Mesothelial cell of epicardium (in vitro differentiated cells): ENCODE data around the gene PGGHG. TPM values are rescaled to one million over a fixed set of nuclear protein-coding genes. Genes with fewer than 3 reads are reported as not detected.

Experiments
- DNase-seq, 2 experiments: peaks; one replicate each; pipeline ENCODE4 v3.0.0; 2021; ENCODE audit warnings: low spot score in 2 of 2; ENCODE audit not compliant: unreplicated experiment in 2 of 2
- H3K27ac Mint-ChIP-seq: 2 replicates; pipeline ENCODE4 v1.8.0; 2021; ENCODE audit warnings: mixed read lengths
- H3K27me3 Mint-ChIP-seq: 2 replicates; pipeline ENCODE4 v1.8.0; 2021; ENCODE audit warnings: low read depth, mixed read lengths
- H3K36me3 Mint-ChIP-seq: 2 replicates; pipeline ENCODE4 v1.8.0; 2021; ENCODE audit warnings: mixed read lengths
- H3K4me1 Mint-ChIP-seq: 2 replicates; pipeline ENCODE4 v1.8.0; 2021; ENCODE audit warnings: mixed read lengths
- H3K4me3 Mint-ChIP-seq: 2 replicates; pipeline ENCODE4 v1.8.0; 2021; ENCODE audit warnings: mild to moderate bottlenecking, moderate library complexity, mixed read lengths
- H3K9me3 Mint-ChIP-seq: 2 replicates; pipeline ENCODE4 v1.8.0; 2021; ENCODE audit warnings: mixed read lengths
- CTCF ChIP-seq: fragments of 200-600 bp; sonication (generic); IDR thresholded peaks from one replicate; pipeline ENCODE4 v1.5.0; 2021; ENCODE audit warnings: antibody characterized with exemption; ENCODE audit not compliant: unreplicated experiment
- total RNA-seq: library from RNA; stranded (reverse); gene quantifications from 3 replicates; pipeline ENCODE4 v1.2.1, GENCODE V29; 2021

PGGHG gene
- total RNA-seq, 1 donor from 2014 or later = 103 TPM

GRCh38 chr11:292211-293121, 3.5 kb downstream of the PGGHG start:
- Mint-ChIP-seq H3K9me3 (no peaks in the 10 kb centered on the region), H3K4me1 (peaks cover 20% of the 10 kb centered on the region), H3K27ac (no peak overlapping the region), H3K36me3 (no peaks in the 10 kb centered on the region), H3K27me3 (peaks cover 6% of the 10 kb centered on the region), H3K4me3 (no peak overlapping the region)
- no peak for TF ChIP-seq CTCF
- DNase-seq = no peak

DNA sequence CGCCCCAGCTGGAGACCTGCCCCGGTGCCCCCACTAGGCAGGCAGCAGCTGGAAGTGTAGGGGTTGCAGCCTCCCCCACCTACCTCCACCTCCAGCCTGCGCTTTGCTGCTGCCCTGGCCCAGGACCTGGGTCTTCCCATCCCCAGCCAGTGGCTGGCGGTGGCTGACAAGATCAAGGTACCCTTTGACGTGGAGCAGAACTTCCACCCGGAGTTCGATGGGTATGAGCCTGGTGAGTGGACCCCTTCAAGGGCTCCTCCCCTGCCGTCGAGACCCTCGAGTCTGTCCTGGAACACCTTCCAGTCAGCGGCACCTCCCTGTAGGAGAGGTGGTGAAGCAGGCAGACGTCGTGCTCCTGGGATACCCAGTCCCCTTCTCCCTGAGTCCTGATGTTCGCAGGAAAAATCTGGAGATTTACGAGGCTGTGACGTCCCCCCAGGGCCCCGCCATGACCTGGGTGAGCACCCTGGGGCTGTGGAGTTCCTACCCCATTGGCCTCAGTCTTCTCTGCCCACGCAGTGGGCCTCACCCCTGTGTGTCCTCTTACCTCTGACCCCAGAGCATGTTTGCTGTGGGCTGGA, 4.4 kb downstream of the PGGHG start:
- no peak overlapping the region for H3K27ac Mint-ChIP-seq
- TF ChIP-seq CTCF = no peak
- no peaks in the 10 kb centered on the region for H3K36me3 Mint-ChIP-seq
- H3K27me3 Mint-ChIP-seq = no peaks in the 10 kb centered on the region
- H3K4me1 Mint-ChIP-seq = peaks cover 14% of the 10 kb centered on the region
- H3K4me3 Mint-ChIP-seq = no peak overlapping the region
- no peak for DNase-seq
- no peaks in the 10 kb centered on the region for H3K9me3 Mint-ChIP-seq

DNA sequence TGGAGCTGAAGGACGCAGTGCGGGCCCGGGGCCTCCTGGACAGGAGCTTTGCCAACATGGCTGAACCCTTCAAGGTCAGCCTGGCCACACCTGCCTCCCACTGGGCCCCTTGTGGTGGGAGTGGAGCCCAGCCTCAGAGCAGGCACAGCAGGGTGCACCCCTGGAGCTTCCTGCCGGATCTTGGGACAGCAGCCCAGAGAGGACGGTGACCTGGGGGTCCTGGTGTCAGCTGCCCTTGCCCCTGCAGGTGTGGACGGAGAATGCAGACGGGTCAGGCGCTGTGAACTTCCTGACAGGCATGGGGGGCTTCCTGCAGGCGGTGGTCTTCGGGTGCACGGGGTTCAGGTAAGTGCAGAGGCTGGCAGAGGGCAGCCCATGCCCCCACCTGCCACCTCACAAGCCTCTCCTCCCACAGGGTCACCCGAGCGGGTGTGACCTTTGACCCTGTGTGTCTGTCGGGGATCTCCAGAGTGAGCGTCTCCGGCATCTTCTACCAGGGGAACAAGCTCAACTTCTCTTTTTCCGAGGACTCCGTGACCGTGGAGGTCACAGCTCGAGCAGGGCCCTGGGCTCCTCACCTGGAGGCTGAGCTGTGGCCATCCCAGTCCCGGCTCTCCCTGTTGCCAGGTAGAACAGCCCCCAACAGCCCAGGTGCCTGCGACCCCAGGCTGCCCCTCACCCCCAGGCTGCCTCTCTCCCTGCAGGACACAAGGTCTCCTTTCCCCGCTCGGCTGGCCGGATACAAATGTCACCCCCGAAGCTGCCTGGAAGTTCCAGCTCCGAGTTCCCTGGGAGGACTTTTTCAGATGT, 5.1 kb downstream of the PGGHG start:
- Mint-ChIP-seq H3K27me3 (no peaks in the 10 kb centered on the region), H3K36me3 (no peaks in the 10 kb centered on the region), H3K27ac (no peak overlapping the region)

GRCh38 chr11:294780-295179, 5.9 kb downstream of the PGGHG start:
- Mint-ChIP-seq H3K27me3 (peaks cover under 1% of the 10 kb centered on the region), H3K4me3 (no peak overlapping the region), H3K27ac (no peak overlapping the region), H3K4me1 (peaks cover 9% of the 10 kb centered on the region), H3K36me3 (no peaks in the 10 kb centered on the region), H3K9me3 (no peaks in the 10 kb centered on the region)
- TF ChIP-seq CTCF = no peak
- DNase-seq = no peak

More for the DNA sequence above, 5.1 kb downstream of the PGGHG start:
- TF ChIP-seq CTCF = no peak
- no peak for DNase-seq
- Mint-ChIP-seq H3K4me1 (peaks cover 14% of the 10 kb centered on the region), H3K4me3 (no peak overlapping the region), H3K9me3 (no peaks in the 10 kb centered on the region)

GRCh38 chr11:295351-296170, 6.6 kb downstream of the PGGHG start:
- Mint-ChIP-seq H3K27me3 (peaks cover 7% of the 10 kb centered on the region), H3K4me1 (peaks cover 11% of the 10 kb centered on the region), H3K4me3 (no peak overlapping the region), H3K36me3 (no peaks in the 10 kb centered on the region), H3K27ac (no peak overlapping the region), H3K9me3 (no peaks in the 10 kb centered on the region)
- DNase-seq = no peak
- no peak for TF ChIP-seq CTCF
